Esophagus muscularis mucosa (tissue), 4 donors: Measurements from ENCODE around the gene MYCN. TPM values are rescaled to one million over a fixed set of nuclear protein-coding genes. Genes with fewer than 3 reads are reported as not detected.

Experiments used
- DNase-seq: peaks from one replicate; pipeline ENCODE4 v3.0.0-alpha.2; 2017; ENCODE audit errors: extremely low spot score
- H3K27ac ChIP-seq, 4 donors: fragments of 200-600 bp; sonication (generic); replicated peaks in 1 of 4; 1 replicate in 3 of 4; 2 replicates in 1 of 4; pipeline ENCODE4 v1.5.1; 2016 to 2019; ENCODE audit warnings: mild to moderate bottlenecking in 1 of 4
- H3K27me3 ChIP-seq, 4 donors: fragments of 200-600 bp; sonication (generic); one replicate each; pipeline versions ENCODE4 v1.5.1 to v1.6.0; 2016 to 2019
- H3K36me3 ChIP-seq, 4 donors: fragments of 200-600 bp; sonication (generic); one replicate each; pipeline ENCODE4 v1.5.1; 2016 to 2019
- H3K4me1 ChIP-seq, 4 donors: fragments of 200-600 bp; sonication (generic); one replicate each; pipeline ENCODE4 v1.5.1; 2016 to 2019
- H3K4me3 ChIP-seq, 4 donors: fragments of 200-600 bp; sonication (generic); 1 replicate in 2 of 4; 2 replicates in 2 of 4; pipeline ENCODE4 v1.5.1; 2016 to 2019; ENCODE audit warnings: mild to moderate bottlenecking in 4 of 4, moderate library complexity in 1 of 4
- H3K9me3 ChIP-seq, 4 donors: fragments of 200-600 bp; sonication (generic); 1 replicate in 3 of 4; 2 replicates in 1 of 4; pipeline ENCODE4 v1.5.1; 2016 to 2019
- EP300 ChIP-seq: sonication (generic); formaldehyde crosslinking; IDR thresholded peaks from one replicate; pipeline ENCODE4 v1.6.1; 2017; ENCODE audit warnings: antibody characterized with exemption
- POLR2A ChIP-seq: fragments of 450-650 bp; IDR thresholded peaks from one replicate; pipeline ENCODE4 v1.6.1; 2017; ENCODE audit warnings: antibody characterized with exemption, moderate library complexity, mild to moderate bottlenecking, low read depth
- POLR2AphosphoS5 ChIP-seq, 2 donors: sonication (generic); formaldehyde crosslinking; IDR thresholded peaks; one replicate each; pipeline ENCODE4 v1.6.1; 2017; ENCODE audit warnings: antibody characterized with exemption in 2 of 2
- WGBS: methylation state at CpG from one replicate; pipeline ENCODE4 v1.1.5; 2018; 5-methylcytosine and 5-hydroxymethylcytosine counted together
- intact Hi-C: fragments of 100-400 bp; cut with DNase I; formaldehyde crosslinking; loops from one replicate; pipeline ENCODE4 v1.15.1; 2023
- total RNA-seq, 4 donors: library from RNA; depleted of rRNA; stranded (reverse); fragments of >200 nt; gene quantifications; one replicate each; pipeline versions ENCODE4 v1.1.0 to v1.2.1, GENCODE V29; 2016
- TF ChIP-seq, protein P1 (sequence below), 3 experiments: fragments of 200-600 bp in 2 of 3; fragments of 450-650 bp in 1 of 3; sonication (generic) in 2 of 3; IDR thresholded peaks; one replicate each; pipeline ENCODE4 v1.5.1; 2017 to 2019; ENCODE audit warnings: antibody characterized with exemption in 3 of 3, mild to moderate bottlenecking in 2 of 3, moderate library complexity in 1 of 3

MYCN gene
- total RNA-seq, 4 donors from 2014 or later = 0.83 to 1.2 (median 1.1) TPM

- H3K27me3 ChIP-seq = peaks cover 0 to 32% (median 11%) of the 10 kb centered on the region in 4 donors
- DNase-seq = no peak
- H3K4me1 ChIP-seq = peaks cover 22 to 25% (median 23%) of the 10 kb centered on the region in 4 donors
- intact Hi-C loops = loop anchor here (5.0 to 10.0 kb wide), 3 partner anchors 299 to 668 kb away; no protein-coding TSS in a partner anchor
- TF ChIP-seq POLR2A = no peak
- TF ChIP-seq, protein P1, sequence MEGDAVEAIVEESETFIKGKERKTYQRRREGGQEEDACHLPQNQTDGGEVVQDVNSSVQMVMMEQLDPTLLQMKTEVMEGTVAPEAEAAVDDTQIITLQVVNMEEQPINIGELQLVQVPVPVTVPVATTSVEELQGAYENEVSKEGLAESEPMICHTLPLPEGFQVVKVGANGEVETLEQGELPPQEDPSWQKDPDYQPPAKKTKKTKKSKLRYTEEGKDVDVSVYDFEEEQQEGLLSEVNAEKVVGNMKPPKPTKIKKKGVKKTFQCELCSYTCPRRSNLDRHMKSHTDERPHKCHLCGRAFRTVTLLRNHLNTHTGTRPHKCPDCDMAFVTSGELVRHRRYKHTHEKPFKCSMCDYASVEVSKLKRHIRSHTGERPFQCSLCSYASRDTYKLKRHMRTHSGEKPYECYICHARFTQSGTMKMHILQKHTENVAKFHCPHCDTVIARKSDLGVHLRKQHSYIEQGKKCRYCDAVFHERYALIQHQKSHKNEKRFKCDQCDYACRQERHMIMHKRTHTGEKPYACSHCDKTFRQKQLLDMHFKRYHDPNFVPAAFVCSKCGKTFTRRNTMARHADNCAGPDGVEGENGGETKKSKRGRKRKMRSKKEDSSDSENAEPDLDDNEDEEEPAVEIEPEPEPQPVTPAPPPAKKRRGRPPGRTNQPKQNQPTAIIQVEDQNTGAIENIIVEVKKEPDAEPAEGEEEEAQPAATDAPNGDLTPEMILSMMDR (IDR thresholded peaks at IDR 0.05) = no peak
- no peak for TF ChIP-seq POLR2AphosphoS5 (IDR thresholded peaks at IDR 0.05)
- no peak for TF ChIP-seq EP300
- H3K36me3 ChIP-seq = no peaks in the 10 kb centered on the region
- H3K9me3 ChIP-seq = no peaks in the 10 kb centered on the region
- no peak overlapping the region for H3K4me3 ChIP-seq
- 85% methylated on average over 5 of the region's 5 CpGs for WGBS
- H3K27ac ChIP-seq = no peak overlapping the region
Observed at GRCh38 chr2:15936277-15937104, 3.9 kb upstream of the MYCN start.

DNA sequence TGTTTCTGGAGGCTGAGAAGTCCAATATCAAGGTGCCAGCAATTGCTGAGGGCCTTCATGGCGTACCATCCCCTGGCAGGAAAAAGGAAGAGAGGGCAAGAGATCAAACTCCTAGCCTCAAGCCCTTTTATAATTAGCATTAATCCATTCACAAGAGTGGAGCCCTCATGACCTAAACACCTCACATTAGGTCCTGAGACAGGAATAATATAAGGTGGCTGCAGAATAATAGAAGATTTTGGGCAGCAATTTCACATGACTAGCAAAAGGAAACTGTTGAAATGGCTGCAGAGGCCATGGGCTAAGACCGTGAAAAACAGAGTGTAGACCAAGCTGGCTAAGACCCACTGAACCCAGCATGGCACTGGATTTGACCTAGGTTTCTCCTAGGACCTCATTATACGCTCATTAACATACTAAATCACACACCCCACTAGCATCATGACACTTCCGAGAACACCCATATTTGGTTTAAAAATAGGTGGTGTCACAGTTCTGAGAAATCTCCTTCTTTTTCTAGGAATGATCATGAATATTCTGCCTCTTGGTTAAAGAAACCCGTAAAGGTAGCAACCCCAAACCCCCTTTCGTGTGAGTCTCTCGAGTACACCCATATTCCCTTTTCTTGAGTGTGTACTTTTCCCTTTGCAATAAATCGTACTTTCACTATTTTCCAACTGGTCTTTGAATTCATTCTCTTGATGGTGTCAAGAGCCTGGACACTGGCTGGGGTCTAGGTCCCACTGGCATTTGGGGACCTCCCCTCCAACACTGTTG, 3.1 kb upstream of the MYCN start:
- Histone ChIP-seq H3K27me3 (peaks cover 0 to 40% (median 16%) of the 10 kb centered on the region in 4 donors), H3K36me3 (no peaks in the 10 kb centered on the region), H3K4me3 (no peak overlapping the region), H3K9me3 (no peaks in the 10 kb centered on the region), H3K27ac (no peak overlapping the region), H3K4me1 (peaks cover 29 to 33% (median 31%) of the 10 kb centered on the region in 4 donors)
- intact Hi-C loops = loop anchor here (5.0 to 10.0 kb wide), 3 partner anchors 300 to 668 kb away; no protein-coding TSS in a partner anchor
- TF ChIP-seq POLR2AphosphoS5 (IDR thresholded peaks at IDR 0.05) (no peak), EP300 (no peak), POLR2A (no peak)
- TF ChIP-seq, protein P1 (IDR thresholded peaks at IDR 0.05) = no peak
- DNase-seq = no peak
- WGBS = 95% methylated on average over 8 of the region's 8 CpGs

- Histone ChIP-seq H3K4me1 (peaks cover 35 to 41% (median 38%) of the 10 kb centered on the region in 4 donors), H3K27me3 (peaks cover 0 to 47% (median 19%) of the 10 kb centered on the region in 4 donors), H3K27ac (no peak overlapping the region), H3K36me3 (no peaks in the 10 kb centered on the region), H3K4me3 (no peak overlapping the region), H3K9me3 (no peaks in the 10 kb centered on the region)
- 83% methylated on average over 7 of the region's 7 CpGs for WGBS
- TF ChIP-seq, protein P1 (IDR thresholded peaks at IDR 0.05) = no peak
- TF ChIP-seq POLR2A (no peak), POLR2AphosphoS5 (IDR thresholded peaks at IDR 0.05) (no peak), EP300 (no peak)
- intact Hi-C loops = loop anchor here (2.0 to 10.0 kb wide), 4 partner anchors 301 to 667 kb away; no protein-coding TSS in a partner anchor
- no peak for DNase-seq
Observed at GRCh38 chr2:15937882-15938802, 2.2 kb upstream of the MYCN start.
